IPS-18a (cell line): Measurements from ENCODE around the gene OSBPL8.
"Not testable (repeated sequence)": the region's sequence is repeated elsewhere in the genome, so short reads cannot be mapped to it uniquely, and the experiment has no call there.

Source experiments
- H3K27ac ChIP-seq: one replicate; pipeline ENCODE4 v1.5.1; 2013; ENCODE audit warnings: low read length
- H3K27me3 ChIP-seq: one replicate; pipeline ENCODE4 v1.6.1; 2013; ENCODE audit warnings: mild to moderate bottlenecking, low read length; ENCODE audit not compliant: control insufficient read depth, insufficient read depth
- H3K36me3 ChIP-seq: one replicate; pipeline ENCODE4 v1.6.1; 2013; ENCODE audit warnings: low read depth, low read length; ENCODE audit not compliant: control insufficient read depth
- H3K4me1 ChIP-seq: one replicate; pipeline ENCODE4 v1.6.1; 2013; ENCODE audit warnings: low read depth, low read length; ENCODE audit not compliant: control insufficient read depth
- H3K4me3 ChIP-seq: one replicate; pipeline ENCODE4 v1.5.1; 2013; ENCODE audit warnings: low read length
- H3K9ac ChIP-seq: one replicate; pipeline ENCODE4 v1.6.1; 2013; ENCODE audit warnings: mild to moderate bottlenecking, low read length, moderate library complexity
- H3K9me3 ChIP-seq: one replicate; pipeline ENCODE4 v1.6.1; 2013; ENCODE audit warnings: low read depth, low read length; ENCODE audit not compliant: control insufficient read depth

Gene OSBPL8

DNA sequence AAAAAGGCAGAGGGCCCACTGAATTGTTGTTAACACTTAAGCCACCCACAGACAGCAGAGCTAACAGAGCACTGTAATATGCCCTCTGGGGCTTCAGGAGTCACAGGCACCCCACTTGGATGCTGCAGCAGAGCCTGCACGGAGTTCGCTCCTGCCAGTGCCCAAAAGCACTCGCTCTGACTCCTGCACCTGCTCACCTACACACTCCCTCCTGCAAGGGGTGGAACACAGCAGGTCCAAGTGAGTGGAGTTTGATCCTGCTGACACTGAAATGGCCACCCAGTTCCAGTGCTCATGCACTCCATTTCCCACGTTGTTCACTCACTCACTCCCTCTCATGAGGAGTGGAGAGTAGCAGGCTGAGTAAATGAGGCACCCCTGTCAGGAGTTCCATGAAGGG, 68.8 kb downstream of the OSBPL8 start:
- no peaks in the 10 kb centered on the region for H3K27me3 ChIP-seq
- H3K27ac ChIP-seq: no peak overlapping the region
- no peaks in the 10 kb centered on the region for H3K36me3 ChIP-seq
- no peak overlapping the region for H3K9ac ChIP-seq
- no peak overlapping the region for H3K4me3 ChIP-seq
- H3K4me1 ChIP-seq: no peaks in the 10 kb centered on the region
- H3K9me3 ChIP-seq: no peaks in the 10 kb centered on the region

DNA sequence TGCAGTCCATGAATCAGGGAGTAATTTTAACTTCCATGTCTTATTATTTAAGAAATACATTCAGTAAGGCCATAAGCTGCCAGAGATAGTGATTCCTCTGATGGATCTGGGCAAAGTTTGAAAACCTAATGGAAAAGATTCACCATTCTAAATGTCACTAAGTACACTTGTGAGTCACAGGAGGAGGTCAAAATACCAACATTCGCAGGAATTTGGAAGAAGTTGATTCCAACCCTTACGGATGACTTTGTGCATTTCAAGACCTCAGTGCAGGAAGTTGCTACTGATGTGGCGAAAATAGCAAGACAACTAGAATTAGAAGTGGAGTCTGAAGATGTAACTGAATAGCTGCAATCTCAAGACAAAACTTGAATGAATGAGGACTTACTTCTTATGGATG, 69.8 kb downstream of the OSBPL8 start:
- Histone ChIP-seq H3K4me3 (no peak overlapping the region), H3K4me1 (no peaks in the 10 kb centered on the region), H3K36me3 (no peaks in the 10 kb centered on the region), H3K27ac (no peak overlapping the region), H3K9ac (no peak overlapping the region), H3K9me3 (no peaks in the 10 kb centered on the region), H3K27me3 (no peaks in the 10 kb centered on the region)

DNA sequence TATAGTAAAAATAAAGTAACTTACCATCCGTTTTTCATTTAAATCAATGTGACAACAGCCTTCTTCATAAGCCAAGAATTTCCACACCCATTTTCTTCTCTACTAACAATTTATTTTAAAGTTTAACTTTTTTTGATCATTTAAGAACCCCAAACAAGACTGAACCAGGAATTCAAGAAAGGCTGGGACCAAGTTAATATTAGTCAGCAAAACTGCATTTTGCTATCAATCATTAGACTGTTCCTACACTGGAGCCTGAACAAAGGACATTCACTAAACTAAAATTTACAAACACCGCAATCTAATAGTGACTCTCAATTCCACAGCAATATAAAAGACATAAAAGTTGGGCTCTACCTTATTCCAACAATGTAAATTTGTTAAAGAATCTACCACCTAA, 73.6 kb downstream of the OSBPL8 start:
- no peak overlapping the region for H3K9ac ChIP-seq
- no peaks in the 10 kb centered on the region for H3K36me3 ChIP-seq
- H3K4me1 ChIP-seq: no peaks in the 10 kb centered on the region
- no peak overlapping the region for H3K4me3 ChIP-seq
- no peaks in the 10 kb centered on the region for H3K9me3 ChIP-seq
- no peak overlapping the region for H3K27ac ChIP-seq
- no peaks in the 10 kb centered on the region for H3K27me3 ChIP-seq

DNA sequence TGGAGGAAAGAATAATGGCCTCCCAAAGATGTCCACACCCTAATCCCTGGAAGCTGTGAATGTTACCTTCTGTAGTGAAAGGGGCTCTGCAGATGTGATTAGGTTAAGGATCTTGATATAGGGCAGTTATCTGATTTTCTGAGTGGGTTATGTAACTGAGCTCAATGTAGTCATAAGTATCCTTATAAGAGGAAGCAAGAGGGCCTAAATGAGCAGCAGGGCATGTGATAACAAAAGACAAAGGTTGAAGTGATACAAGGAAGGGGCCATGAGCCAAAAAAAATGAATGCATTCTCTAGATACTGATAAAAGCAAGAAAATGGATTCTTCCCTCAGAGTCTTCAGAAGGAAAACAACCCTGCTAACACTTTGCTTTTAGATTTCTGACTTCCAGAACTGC, 78.8 kb downstream of the OSBPL8 start:
- H3K27me3 ChIP-seq: no peaks in the 10 kb centered on the region
- no peak overlapping the region for H3K9ac ChIP-seq
- no peaks in the 10 kb centered on the region for H3K36me3 ChIP-seq

DNA sequence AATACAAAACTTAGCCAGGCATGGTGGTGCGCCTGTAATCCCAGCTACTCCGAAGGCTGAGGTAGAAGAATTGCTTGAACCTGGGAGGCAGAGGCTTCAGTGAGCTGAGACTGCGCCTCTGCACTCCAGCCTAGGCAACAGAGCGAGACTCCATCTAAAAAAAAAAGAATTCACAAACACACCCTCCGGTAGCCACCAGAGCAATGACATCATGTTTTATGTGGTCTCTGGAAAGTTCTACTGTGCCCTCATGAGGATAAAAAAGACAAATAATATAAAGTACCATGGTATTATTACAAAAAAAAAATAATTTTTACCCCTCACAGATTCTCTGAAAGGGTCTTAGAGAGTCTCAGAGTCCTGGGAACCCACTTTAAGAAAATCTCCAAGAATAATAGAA, 81.5 kb downstream of the OSBPL8 start:
- no peaks in the 10 kb centered on the region for H3K4me1 ChIP-seq
- H3K27me3 ChIP-seq: no peaks in the 10 kb centered on the region
- H3K36me3 ChIP-seq: no peaks in the 10 kb centered on the region
- no peaks in the 10 kb centered on the region for H3K9me3 ChIP-seq
- no peak overlapping the region for H3K27ac ChIP-seq
- H3K4me3 ChIP-seq: no peak overlapping the region
- H3K9ac ChIP-seq: no peak overlapping the region

More for the DNA sequence above, 78.8 kb downstream of the OSBPL8 start:
- Histone ChIP-seq H3K4me1 (no peaks in the 10 kb centered on the region), H3K9me3 (no peaks in the 10 kb centered on the region), H3K4me3 (no peak overlapping the region), H3K27ac (no peak overlapping the region)

DNA sequence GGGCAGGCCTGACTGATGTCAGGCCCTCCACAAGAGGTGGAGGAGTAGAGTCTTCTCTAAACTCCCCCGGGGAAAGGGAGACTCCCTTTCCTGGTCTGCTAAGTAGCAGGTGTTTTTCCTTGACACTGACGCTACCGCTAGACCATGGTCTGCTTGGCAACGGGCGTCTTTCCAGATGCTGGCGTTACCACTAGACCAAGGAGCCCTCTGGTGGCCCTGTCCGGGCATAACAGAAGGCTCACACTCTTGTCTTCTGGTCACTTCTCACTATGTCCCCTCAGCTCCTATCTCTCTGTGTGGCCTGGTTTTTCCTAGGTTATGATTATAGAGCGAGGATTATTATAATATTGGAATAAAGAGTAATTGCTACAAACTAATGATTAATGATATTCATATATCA, 86.7 kb downstream of the OSBPL8 start:
- not testable (repeated sequence) for H3K27me3 ChIP-seq, H3K36me3 ChIP-seq, H3K4me1 ChIP-seq, H3K27ac ChIP-seq, H3K9ac ChIP-seq, H3K4me3 ChIP-seq, H3K9me3 ChIP-seq

DNA sequence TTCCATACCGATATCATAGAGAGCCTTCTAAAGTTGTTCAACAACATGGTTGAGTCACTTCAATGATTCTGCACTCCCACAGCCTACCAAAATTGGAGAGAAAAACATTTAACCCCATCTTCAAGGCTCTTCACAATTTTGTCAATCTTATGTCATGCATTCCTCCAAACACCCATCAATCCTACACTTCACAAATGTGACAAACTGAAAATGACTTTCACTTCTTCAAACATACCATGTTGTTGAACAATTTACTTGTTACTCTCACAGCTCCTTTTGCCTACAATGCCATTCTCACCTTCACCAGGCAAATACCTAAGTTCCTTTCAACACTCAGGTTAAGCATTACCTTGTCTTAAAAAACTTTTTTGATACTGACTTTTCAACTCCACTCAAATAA, 88.0 kb downstream of the OSBPL8 start:
- Histone ChIP-seq H3K27ac (no peak overlapping the region), H3K9ac (no peak overlapping the region), H3K9me3 (no peaks in the 10 kb centered on the region), H3K36me3 (no peaks in the 10 kb centered on the region), H3K27me3 (no peaks in the 10 kb centered on the region), H3K4me1 (no peaks in the 10 kb centered on the region), H3K4me3 (no peak overlapping the region)

DNA sequence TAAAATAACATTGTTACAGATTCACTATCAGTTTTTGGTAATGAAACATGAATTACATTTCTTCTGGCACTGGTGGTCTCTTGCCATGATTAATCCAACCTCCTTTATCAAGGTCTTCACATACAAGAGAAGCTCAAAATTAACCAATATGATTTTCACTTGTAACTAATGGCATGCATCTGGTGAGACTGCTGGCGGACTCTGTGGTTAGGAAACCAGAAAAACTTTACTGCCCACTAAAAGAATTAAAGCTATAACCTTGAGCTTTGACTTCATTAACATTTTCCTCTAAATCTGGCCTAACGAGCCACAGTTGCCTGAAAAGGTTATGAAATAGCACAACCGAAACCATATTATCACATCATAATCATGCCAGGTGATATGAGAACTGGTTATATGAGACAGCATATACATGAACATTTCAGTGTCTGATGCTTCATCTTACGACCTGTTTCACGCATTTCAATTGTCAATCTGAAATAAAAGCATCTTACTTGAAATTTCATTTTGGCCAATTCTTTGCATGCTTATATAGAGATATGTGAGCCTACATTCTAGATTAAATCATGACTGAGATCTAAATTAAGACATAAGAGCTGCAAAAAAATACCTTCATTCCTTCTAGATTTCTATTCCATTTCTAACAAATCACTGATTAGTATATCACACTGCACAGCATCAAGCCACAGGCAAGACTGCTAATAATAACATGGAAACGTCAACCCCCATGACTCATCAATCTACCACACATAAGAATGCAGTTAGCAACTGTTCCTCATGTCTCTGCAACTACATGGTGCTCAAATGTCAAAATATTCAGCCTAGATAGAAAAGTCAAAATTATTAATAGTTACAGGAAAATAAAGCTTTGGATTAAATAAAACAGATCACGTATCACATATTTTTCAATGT, 89.3 kb downstream of the OSBPL8 start:
- Histone ChIP-seq H3K27me3 (no peaks in the 10 kb centered on the region), H3K36me3 (no peaks in the 10 kb centered on the region), H3K9ac (no peak overlapping the region), H3K4me1 (no peaks in the 10 kb centered on the region), H3K4me3 (no peak overlapping the region), H3K9me3 (no peaks in the 10 kb centered on the region), H3K27ac (no peak overlapping the region)

DNA sequence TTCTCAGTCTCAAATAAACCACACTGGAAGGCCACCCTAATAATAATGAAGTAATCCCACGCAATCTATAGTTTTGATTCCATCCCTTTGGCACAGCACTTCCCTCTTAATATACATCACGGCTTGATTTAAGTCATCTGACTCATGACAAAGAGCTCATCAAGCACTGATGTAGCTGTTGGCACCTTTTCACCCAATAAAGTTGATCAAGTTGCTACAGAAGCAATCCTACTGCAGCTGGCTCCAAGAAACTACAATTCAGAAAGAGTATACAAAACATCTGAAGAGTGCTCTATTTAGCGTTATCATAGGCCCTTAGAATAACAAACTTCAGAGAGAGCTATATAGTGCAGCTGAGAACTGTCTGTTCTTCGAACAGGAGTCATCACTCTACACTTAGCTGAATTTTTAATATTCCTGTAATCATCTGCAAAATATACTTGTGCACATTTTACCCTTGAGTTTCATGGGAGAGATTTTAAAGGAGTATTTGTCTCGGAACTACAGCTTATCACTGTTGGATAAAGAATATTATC, 94.9 kb downstream of the OSBPL8 start:
- Histone ChIP-seq H3K9ac (no peak overlapping the region), H3K27me3 (no peaks in the 10 kb centered on the region), H3K9me3 (no peaks in the 10 kb centered on the region), H3K4me3 (no peak overlapping the region), H3K4me1 (no peaks in the 10 kb centered on the region), H3K27ac (no peak overlapping the region), H3K36me3 (no peaks in the 10 kb centered on the region)

DNA sequence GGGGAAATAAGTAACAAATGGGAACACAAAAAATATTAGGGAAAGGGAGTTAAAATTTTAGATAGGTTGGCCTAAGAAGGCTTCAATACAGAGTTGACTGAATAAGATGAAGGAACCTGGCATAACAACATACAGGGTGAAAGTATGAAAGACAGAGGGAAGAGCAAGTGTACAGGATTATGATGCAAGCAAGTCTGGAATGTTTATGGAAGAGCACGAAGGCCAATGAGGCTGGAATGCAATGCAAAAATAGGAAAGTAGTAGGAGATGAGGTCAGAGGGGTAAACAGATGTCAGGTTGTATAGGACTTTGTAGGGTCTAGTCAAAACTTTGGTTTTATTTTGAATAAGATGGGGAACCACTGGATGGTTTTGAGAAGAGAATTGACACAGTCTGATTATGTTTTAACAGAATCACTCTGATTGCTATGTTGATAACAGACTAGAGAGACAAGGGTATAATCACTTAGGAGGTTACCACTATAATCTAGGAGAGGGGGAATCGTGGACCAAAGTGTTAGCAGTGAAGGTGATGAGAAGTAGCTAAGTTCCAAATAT, 96.8 kb downstream of the OSBPL8 start:
- no peak overlapping the region for H3K4me3 ChIP-seq
- no peak overlapping the region for H3K27ac ChIP-seq
- H3K36me3 ChIP-seq: no peaks in the 10 kb centered on the region
- H3K9ac ChIP-seq: no peak overlapping the region
- H3K4me1 ChIP-seq: no peaks in the 10 kb centered on the region
- H3K9me3 ChIP-seq: no peaks in the 10 kb centered on the region
- no peaks in the 10 kb centered on the region for H3K27me3 ChIP-seq

DNA sequence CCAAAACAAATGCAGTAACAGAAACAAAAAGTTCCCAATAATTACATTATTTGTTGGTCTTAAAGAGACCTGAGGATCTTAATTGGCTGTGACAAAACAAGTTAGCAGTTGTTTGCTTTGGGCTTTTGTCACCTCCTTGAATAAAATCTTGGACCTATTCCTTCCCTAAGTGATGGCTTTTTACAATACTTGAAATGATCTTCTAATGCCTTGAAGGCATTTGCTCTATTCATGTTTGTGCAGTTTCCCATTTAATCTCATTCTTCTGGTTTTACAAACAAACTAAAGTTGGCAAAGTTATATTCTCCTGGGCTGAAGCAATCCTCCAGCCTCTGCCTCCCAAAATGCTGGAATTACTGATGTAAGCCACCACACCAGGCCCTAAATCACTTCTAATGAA, 98.8 kb downstream of the OSBPL8 start:
- H3K4me1 ChIP-seq: no peaks in the 10 kb centered on the region
- no peaks in the 10 kb centered on the region for H3K27me3 ChIP-seq
- H3K4me3 ChIP-seq: no peak overlapping the region
- H3K36me3 ChIP-seq: no peaks in the 10 kb centered on the region
- no peak overlapping the region for H3K9ac ChIP-seq
- H3K27ac ChIP-seq: no peak overlapping the region
- no peaks in the 10 kb centered on the region for H3K9me3 ChIP-seq

DNA sequence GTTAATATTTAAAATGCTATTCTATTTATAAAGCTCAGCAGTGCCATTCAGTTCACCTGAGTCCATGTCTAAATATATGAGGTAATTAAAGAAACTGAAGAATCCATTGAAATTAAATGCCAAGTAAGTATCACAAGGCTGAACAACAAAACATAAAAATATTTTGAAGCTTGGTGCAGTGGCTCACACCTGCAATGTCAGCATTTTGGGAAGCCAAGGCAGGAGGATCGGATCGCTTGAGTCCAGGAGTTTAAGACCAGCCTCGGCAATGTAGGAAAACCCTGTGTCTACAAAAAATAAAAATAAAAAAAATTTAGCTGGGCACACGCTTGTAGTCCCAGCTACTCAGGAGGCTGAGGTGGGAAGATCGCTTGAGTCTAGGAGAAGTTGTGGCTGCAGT, 101.8 kb downstream of the OSBPL8 start:
- no peak overlapping the region for H3K4me3 ChIP-seq
- H3K9me3 ChIP-seq: no peaks in the 10 kb centered on the region
- no peak overlapping the region for H3K27ac ChIP-seq
- no peak overlapping the region for H3K9ac ChIP-seq
- no peaks in the 10 kb centered on the region for H3K27me3 ChIP-seq
- no peaks in the 10 kb centered on the region for H3K4me1 ChIP-seq
- H3K36me3 ChIP-seq: no peaks in the 10 kb centered on the region
